Kidney glomerular epithelial cell (primary cell): Measurements from ENCODE around the gene LACTBL1.
"Not testable (repeated sequence)": the region's sequence is repeated elsewhere in the genome, so short reads cannot be mapped to it uniquely, and the experiment has no call there.

Source experiments
- DNase-seq: peaks from one replicate; lab custom pipeline; 2025; lab: John Stamatoyannopoulos, UW

LACTBL1 gene

DNA sequence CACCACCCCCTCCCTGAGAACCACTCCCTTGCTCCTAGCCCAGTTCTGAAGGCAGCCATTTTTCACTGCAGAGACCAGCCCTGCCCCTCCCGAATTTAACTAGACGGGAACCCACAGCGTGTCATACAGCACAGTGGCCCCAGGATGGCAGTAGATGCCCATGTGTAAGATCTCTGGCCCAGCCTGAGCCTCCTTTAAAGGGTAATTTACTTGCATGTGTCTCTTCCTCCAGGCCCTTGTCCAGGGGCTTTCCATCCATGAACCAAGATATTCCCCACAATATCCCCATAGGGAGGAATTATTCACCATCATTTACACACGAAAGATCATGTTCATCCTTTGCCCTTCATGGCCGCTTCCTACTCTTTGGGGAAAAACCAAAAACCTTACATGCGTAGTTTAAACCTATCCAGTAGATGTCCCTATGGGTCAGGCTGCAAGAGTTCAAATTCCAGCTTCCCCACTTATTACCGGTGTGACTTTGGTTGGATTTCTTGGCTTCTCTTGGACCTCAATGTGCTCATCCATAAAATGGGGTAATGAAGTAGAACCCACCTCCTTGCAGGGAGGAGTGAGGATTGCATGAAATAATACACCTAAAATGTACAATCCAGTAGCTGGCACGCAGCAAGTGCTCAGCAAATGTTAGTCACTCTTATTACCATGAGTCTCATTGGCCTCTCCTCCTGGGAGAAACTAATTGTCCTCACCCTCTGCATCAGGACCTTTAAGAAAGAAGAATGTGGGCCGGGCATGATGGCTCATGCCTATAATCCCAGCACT lies 4.0 kb upstream of the LACTBL1 start:
- peak; percentile 72 for DNase-seq

DNA sequence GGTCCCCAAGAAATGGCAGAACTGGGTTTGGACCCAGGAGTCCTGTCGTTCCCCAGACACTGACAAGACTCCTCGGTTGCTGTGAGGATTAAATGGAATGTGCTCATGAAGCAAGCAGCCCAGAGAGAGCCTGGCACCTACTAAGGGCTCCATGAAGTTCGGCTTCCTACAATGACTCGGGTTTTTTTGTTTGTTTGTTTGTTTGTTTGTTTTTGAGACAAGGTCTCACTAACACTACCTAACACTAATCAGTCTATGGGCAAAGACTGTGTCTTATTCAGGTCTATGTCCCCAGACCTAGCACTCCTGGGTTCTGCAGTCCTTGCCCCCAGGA lies 3.4 kb upstream of the LACTBL1 start:
- DNase-seq, result no peak

DNA sequence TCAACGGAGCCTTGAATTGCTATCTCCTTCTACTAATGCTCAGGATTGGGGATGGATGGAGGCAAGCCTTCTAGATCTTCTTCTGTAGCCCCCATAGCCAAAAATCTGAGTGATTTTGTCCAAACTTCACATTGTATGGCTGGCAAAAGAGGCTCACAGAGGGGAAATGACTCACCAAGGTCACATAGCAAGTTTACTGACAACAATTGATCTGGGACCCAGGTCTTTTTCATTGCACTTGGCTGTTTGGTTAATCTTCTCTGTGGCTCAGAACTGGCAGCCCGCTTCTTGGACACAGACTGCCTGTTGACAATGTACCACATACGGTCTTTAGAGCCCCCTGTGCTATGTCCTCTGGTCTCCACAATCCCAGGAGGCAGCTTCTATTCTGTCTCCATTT lies 3.0 kb upstream of the LACTBL1 start:
- no peak for DNase-seq

DNA sequence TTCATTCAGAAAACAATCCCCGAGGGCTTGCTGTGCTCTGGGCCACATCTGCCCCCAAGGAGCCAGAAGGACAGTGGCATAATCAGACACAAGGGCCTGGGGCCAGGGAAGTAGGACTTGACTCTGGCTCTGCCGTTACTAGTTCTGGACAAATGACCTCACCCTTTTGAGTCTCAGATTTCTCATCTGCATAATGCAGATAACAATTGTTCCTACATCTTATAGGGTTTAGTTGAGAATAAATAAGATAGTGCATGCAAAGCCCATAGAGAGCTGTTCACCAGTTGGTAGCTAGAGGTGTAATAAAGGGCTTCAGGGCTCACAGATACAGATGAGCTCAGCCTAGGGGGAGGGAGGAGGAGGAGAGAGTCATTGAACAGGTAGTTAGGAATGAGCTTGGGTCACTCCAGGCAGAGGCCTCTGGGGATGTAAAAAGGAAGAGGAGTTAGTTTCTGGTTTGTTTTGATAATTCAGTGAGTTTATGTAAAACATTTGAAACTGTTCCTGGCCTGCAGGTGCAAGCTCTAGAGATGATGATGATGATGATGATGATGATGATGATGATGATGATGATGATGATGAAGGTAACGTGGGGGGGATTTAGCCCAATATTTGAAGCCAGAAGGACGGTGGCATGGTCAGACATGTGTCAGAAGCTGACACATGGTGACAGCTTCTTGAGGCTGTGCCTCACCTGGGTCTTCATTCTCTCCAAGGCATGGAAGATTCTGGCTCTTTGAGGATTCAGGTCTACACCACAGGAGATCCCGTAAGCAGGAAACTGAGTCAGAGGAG lies 858 bp downstream of the LACTBL1 start:
- no peak for DNase-seq

DNA sequence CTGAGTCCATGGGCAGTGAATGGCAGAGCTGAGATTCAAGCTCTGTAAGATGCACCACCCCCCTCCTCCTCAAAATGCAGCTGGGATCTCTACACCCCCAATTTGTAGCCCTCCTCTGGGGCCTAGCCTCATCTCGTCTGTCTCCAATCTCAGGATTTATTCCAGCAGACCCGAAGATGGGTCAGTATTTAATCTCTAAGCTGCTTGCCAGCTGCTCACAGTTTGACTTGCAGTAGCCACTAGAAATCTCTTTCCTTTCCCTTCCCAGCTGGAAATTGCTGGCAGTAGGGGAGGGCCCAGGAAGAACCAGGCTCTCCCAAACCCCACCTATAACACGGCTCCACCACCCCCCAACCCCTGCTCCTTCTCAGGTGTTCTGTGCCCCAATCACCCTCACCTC lies 1.5 kb downstream of the LACTBL1 start:
- DNase-seq, result no peak

DNA sequence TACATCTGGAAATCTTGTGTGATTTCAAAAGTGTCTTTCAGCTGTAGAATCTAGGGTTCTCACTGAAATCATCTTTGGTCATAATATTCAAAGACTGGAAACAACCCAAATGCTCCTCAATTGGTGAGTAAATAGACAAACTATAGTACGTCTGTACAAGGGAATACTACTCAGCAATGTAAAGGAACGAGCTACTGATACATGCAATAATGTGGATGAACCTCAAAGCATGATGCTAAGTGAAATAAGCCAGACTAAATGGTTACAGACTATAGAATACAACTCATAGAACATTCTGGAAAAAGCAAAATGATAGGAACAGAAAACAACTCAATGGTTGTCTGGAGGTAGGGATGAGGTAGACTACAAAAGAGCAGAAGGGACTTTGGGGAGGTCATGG lies 2.6 kb downstream of the LACTBL1 start:
- DNase-seq, result no peak

DNA sequence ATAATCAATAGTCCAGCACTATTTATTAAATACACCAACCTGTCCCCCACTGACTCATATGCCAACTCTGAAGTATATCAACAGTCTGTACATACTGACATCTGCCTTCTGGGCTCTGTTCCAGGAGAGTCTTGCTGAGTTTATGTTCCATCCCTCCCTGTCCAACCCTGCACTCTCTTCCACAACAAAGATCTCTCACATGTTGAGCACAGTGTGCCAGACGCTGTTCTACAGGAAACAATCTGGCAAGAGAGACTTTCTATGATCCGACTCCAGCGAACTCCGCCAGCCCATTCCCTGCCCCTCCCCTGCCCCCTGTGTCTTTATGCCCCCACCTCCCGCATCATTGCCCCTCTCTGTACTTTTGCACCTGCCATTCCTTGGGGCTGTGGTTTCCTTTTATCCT lies 3.4 kb downstream of the LACTBL1 start:
- DNase-seq, result peak; percentile 35

DNA sequence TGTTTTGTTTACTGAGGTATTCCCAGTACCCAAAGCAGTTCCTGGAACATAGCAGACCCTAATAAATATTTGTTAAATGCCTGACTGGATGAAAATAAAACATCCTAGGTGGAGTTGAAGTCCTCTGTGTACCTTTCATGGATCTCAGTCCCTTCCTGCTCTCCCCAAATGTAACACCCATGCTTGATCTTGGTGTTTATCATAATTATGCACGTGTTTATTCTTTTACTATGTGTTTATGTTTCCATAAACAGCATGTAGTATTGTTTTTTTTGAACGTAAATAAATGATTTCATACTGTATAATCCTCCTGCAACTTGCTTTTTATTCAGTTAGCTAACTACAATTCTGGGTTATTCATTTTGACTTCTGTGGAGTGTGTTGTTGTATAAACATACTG lies 4.8 kb downstream of the LACTBL1 start:
- DNase-seq, result no peak

DNA sequence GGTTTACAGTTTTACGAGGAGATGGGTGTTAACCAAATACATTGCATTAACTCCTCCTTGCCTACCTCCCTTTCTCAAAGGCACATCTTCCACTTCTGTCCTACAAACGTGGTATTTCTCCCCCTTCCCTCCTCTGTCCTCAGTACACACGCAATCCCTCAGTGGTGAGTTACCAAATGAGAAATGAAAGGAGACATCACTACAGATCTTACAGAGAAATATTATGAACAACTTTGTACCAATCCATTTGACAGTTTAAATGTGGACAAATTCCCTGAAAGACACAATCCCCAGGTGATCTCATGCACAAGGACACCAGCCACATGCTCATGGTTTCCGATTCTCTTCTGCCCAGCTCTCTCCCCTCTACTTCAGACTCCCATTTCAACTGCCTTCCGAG lies 6.4 kb downstream of the LACTBL1 start:
- DNase-seq, result no peak

DNA sequence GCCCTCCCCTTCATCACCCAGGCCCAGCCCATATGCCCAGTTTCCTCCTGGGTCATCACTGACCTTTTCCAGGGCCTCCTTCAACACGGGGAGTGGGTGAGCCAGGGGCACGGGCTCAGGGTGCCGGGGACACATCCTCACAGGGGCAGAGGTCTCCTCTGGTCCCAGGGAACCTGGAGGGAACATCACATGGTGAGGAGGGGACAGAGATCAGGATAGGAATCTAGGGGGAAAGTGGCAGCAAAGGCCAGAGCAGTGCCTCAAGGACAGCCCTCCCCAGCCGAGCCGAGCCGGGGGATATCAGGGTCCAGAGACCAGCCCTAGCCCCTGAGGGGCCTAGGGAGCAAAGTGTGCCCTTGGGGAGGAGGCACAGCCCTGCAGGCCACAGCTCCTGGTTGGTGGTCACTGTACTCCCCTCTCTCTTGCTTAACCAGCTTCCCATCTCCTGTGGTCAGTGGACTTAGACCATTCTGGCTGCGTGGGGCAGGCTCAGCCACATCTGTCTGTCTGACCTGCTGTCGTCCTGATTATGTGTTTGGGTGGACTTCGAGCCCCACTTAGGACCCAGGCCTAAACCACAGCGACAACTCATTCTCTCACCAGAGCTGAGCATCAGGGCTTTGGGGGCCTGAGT lies 9.5 kb downstream of the LACTBL1 start:
- DNase-seq, result no peak

DNA sequence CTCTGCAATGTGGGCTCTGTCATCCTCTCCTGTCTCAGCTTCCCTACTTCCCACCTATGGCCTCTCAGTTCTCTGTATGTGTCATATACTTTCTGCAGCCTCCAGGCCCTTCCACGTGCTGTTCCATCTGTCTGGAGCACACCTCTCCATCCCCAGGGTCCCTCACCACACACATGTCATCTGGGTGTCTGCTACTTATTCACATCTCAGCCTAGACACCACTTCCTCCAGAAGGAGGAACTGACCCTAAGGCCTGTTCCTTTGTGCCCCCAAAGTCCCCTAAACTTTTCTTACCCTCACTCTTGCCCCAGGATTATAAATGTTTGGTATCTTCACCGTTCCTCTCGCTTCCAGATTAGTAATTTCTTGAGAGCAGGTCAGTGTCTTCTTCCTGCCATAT lies 10.1 kb downstream of the LACTBL1 start:
- no peak for DNase-seq

DNA sequence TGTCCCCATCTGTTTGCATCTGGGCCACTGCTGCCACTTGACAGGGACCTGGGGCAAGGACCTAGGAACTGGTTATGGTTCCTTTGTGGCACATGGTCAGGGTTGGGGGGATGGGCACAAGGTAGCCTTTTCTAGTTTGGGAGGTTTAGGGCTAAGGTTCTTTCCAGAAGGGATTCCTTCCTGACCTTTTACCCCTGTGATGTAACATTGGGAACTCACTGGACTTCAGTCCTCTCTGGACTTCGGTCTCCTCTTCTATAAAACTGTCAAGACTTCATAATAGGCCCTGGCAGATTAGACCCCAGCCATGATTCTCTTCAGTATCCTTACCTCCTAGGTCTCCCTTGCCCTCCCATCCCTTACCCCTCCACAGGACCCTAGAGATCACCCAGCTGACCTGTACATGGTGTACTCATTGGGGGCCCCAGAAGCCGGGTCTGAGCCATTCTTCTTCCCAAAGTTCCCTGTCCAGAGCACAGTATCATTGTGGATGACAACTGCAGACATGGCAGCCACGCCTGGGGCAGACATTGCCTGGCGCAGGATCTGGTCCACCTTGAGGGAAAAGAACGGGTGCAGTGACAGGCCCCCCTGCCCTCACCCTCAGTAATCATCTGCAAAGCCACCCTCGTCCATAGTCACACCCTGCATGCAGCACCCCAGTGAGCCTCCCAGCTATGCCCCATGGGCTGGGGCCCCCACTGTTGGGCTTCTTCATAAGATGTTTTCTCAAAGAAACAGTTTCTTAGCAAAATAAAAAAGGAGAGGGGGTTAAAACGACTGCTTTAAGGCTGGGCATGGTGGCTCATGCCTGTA lies 12.9 kb downstream of the LACTBL1 start:
- no peak for DNase-seq

DNA sequence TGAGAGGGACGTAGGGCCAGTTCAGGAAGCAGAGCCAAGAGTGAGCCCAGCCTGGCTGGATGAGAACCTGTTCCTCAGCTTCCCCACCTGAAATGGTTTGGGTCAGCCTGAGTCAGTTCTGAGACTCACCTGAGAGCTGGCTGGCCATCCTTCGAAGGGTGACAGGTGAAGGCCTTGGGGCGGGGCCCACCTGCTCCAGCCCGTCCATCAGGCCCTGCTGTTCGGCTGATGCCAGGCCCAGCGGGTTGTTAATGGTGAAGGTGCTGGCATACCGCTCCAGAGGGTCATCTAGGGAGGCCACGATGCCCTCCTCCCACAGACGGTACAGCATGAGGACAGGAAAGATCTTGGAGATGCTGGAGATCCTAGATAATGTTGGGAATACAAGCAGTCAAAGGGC lies 14.1 kb downstream of the LACTBL1 start:
- DNase-seq, result no peak

DNA sequence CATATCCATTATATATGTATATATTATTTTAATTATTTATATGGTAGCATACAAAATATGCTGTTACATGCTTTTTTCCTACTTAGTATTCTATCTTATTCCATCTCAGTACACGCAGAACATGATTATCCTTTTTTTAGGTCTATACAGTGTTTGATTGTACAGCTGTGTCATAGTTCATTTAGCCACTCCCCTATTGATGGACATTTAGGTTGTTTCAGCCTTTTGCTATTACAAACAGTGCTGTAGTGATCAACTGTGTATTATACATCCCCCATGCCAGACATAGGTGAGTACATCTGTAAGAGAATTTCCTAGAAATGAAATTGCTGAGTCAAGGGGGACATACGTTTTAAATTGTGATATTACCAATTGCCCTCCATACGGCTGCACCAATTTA lies 15.6 kb downstream of the LACTBL1 start:
- DNase-seq, result no peak

DNA sequence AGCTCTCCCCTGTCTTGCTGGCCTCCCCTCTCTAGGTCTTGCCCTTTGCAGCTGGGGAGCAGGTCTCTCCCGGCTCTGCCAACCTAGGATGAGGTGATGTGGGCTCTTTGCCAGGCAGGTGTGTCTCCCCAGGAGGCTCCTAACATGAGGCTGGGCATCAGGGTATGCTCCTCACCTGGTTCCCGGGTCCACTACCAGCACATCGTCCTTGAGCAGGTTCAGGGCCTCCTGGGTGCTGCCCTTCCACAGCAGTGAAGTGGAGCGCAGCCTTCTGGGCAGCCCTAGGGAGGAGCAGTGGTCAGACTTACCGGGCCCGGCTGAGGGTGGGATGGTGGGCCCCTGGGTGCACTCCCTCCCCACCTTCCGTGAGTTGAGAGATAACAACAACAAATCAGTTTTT lies 17.5 kb downstream of the LACTBL1 start:
- DNase-seq, result no peak

DNA sequence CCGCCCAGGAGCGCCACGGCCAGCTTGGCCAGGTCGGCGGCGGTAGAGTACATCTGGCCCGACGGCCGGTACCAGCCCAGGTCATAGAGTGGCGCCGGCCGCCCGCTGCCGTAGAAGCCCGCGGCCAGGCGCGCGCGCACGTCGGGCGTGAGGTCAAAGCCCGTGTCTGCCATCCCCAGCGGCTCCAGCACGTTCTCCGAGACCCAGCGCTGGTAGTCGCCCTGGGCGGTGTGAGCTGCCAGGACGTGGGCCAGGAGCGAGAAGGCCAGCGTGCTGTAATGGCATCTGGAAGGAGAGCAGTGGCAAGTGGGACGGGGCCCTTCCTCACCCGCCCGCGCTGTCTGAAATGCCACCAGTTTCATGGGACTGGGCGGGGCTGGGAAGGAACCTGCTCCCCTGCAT lies 18.9 kb downstream of the LACTBL1 start:
- DNase-seq, result no peak

DNA sequence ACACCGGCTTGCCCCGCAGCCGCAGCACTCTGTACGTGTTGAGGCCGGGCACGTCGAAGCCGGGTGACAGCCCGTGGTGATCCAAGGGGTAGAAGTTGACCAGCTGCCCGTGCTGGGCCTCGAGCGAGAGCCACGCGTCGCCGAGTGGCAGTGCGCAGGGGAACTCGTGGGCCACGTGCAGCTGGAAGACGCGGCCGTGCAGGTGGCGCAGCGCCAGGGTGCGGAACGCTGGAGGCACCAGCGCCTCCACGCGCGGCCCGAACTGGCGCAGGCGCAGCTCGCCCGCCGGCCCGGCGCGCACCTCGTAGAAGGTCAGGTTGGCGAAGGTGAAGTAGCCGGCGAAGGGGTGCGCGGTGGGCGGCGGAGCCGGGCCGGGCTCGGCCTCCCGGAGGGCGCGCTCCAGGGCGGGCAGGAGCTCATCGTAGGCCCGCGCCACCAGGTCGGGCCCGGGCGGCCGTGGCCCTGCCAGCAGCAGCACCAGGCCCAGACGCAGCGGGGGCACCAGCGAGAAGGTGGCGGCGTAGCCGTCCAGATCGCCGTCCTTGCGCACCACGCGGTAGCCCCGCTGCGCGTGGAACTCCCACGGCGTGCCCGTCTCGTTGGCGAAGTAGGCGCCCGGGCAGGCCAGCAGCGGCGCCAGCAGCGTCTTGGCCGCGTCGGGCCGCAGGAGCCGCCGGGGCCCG lies 19.5 kb downstream of the LACTBL1 start:
- no peak for DNase-seq

DNA sequence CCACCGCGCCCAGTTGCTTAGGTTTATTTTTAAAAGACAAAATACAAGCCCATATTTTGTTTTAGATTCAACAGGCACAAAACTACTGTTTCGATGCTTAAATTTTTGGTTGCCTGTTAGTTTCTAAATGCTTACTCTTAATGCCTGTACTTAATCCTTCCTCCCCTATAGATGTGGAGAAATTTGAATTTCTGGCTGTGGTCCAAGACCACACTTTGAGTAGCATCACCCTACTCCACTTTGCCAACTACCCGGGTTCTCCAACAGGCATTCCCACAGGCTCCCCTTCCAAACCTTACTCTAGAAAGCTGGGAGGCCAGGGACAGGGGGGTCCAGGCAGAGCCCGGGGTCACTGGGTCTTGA lies 20.0 kb downstream of the LACTBL1 start:
- no peak for DNase-seq

DNA sequence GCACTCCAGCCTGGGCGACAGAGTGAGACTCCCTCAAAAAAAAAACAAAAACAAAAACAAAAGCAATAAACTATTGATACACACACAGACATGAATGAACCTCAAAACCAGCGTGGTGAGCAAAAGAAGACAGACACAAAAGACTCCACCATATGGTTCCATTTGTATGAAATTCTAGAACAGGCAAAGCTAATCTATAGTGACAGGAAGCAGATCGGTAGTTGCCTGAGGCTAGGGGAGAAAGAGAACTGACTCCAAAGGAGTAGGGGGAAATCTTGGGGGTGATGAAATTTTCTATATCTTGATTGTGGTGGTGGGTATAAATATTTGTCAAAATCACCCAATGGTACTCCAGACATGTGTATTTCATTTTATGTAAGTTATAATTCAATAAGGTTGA lies 20.9 kb downstream of the LACTBL1 start:
- no peak for DNase-seq

DNA sequence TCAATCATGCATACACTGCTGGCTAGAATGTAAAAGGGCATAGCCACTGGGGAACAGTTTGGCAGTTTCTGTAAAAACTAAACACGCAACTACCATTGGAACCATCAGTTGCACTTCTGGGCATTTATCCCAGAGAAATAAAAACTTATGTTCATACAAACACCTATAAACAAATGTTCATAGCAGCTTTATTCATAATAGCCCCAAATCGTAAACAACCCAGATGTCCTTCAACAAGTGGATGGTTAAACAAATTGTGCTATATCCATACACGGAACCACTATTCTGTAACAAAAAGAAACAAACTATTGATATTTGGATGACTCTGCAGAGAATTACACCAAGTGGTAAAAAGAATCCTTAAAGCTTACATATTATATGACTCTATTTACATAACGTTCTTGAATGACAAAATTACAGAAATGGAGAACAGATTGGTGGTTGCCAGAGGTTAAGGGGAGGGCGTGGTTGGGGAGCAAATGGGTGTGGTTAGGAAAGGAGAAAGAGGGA lies 22.8 kb downstream of the LACTBL1 start:
- DNase-seq, result no peak

DNA sequence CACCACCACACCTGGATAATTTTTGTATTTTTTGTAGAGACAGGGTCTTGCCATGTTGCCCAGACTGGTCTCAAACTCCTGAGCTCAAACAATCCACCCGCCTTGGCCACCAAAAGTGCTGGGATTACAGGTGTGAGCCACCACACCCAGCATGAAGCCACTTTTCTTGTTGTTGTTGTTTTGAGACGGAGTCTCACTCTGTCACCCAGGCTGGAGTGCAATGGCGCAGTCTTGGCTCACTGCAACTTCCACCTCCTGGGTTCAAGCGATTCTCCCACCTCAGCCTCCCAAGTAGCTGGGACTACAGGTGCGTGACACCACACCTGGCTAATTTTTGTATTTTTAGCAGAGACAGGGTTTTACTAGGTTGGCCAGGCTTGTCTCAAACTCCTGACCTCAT lies 27.5 kb downstream of the LACTBL1 start:
- DNase-seq, result not testable (repeated sequence)
